Activated T-helper 1 cell treated with anti-CD3 and anti-CD28 coated beads, Interleukin-12 subunit alpha, Interleukin-12 subunit beta, Interleukin-2, Interleukin-4 antibody, amounts not matched to agents 30 ng/mL and 10 ng/mL and 1 ng/mL, durations not matched to agents 14 hours and 24 hours and 36 hours (primary cell): Measurements from ENCODE around the gene STK10. TPM values are rescaled to one million over a fixed set of nuclear protein-coding genes. Genes with fewer than 3 reads are reported as not detected.

Experiments used
- DNase-seq: peaks from one replicate; pipeline ENCODE4 v3.0.0; 2021; ENCODE audit warnings: low spot score
- H3K27ac Mint-ChIP-seq: one replicate; pipeline ENCODE4 v1.8.0; 2021; ENCODE audit warnings: mild to moderate bottlenecking, mixed read lengths
- H3K27me3 Mint-ChIP-seq: one replicate; pipeline ENCODE4 v1.8.0; 2022; ENCODE audit warnings: mild to moderate bottlenecking, moderate library complexity, mixed read lengths; ENCODE audit not compliant: insufficient read depth
- H3K36me3 Mint-ChIP-seq: one replicate; pipeline ENCODE4 v1.8.0; 2021; ENCODE audit warnings: low read depth, mixed read lengths
- H3K4me1 Mint-ChIP-seq: one replicate; pipeline ENCODE4 v1.8.0; 2021; ENCODE audit warnings: low read depth, mixed read lengths
- H3K4me3 Mint-ChIP-seq: one replicate; pipeline ENCODE4 v1.8.0; 2021; ENCODE audit warnings: mild to moderate bottlenecking, moderate library complexity, mixed read lengths
- H3K9me3 Mint-ChIP-seq: one replicate; pipeline ENCODE4 v1.8.0; 2021; ENCODE audit warnings: mixed read lengths
- intact Hi-C: fragments of 100-400 bp; cut with micrococcal nuclease; formaldehyde crosslinking; loops from one replicate; pipeline ENCODE4 v1.15.1; 2024
- total RNA-seq: library from RNA; stranded (reverse); gene quantifications from 2 replicates; pipeline ENCODE4 v1.2.3, GENCODE V29; 2022

STK10 gene
- total RNA-seq, 1 donor from 2014 or later = 91.9 TPM

DNA sequence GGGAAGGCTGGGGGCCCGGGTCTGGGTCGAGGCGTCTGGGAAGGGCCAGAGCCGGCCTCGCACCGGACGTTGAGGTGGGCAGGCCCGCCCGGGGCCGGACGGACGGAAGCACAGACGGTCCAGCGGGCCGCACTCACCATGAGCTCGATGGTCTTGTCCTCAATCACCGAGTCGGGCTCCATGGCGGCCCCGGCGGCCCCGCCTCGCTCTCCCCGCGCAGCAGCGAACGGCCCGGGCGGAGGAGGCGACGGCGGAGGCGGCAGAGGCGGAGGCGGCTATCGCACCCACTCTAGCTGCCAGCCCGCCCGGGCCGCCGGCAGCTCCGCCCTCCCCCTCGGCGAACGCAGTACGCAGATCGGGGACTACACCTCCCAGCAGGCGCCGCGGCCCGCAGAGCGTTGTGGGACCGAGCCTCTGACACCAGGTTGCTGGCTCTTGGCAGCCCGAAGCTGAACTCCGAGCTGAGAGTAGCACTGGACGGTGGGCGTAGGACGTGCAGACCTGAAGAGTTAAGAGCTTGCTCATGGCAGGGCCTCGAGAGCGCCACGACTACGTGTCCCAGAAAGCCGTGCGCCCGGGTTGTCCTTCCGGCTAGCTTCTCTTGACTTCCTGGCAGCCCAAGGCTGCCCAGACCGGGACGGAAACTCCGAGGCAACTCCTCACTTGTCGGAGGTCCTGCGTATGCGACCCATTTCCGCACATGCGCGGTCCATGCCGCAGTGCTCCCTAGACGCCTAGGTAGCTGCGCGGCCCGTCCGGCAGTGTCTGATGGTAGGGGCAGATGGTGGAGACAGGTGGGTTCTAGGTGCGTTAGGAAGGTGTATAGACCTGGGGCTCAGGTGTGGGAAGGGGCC is 181.5 kb downstream of the STK10 start, which contains the start of gene FBXW11:
TSS of gene FBXW11 (minus strand) at position 318 of the 854 bp plus-strand sequence. CDS start at position 182, 136 bp downstream.
- no peaks in the 10 kb centered on the region for H3K9me3 Mint-ChIP-seq
- peak within 1 kb of the TSS; percentile 95 for H3K4me3 Mint-ChIP-seq
- peaks cover 57% of the 10 kb centered on the region for H3K4me1 Mint-ChIP-seq
- peak; percentile 93 for DNase-seq
- no peaks in the 10 kb centered on the region for H3K27me3 Mint-ChIP-seq
- peak within 1 kb of the TSS; percentile 95 for H3K27ac Mint-ChIP-seq
- intact Hi-C loops = loop anchor here (1.0 to 10.0 kb wide), 16 partner anchors 28 to 1881 kb away; partner anchors contain the start of genes BOD1, CPEB4, CREBRF and DUSP1
- peaks cover 17% of the 10 kb centered on the region for H3K36me3 Mint-ChIP-seq

DNA sequence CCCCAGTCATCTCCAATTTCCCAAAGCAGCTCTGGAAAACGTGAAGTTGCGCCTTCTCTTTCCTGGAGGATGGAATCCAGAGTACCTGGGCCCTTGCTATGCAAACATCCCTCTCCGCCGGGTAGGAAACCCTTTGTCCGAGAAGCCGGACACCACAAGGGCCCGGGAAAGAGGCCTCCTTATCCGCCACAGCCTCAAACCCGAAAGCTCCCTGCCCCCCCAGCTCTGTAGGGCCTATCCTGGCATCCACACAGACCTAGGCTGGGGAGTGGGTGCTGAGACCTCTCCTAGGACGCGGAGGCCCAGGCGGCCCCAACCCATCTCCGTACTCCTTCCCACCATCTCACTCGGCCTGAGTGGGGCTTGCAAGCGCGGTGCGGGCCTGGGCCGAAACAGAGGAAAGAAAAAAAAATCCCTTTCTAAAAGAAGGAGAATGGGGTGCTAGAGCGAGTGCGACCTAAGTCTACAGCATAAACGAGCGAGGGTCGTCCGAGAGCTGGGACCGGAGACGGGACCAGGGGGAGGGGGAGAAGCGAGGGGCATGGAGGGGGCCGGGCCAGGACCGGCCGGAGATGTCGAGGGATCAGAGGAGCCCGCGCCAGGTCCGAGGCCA is 182.2 kb downstream of the STK10 start:
- H3K27me3 Mint-ChIP-seq = no peaks in the 10 kb centered on the region
- H3K27ac Mint-ChIP-seq = peak overlapping the region; percentile 95
- H3K9me3 Mint-ChIP-seq = no peaks in the 10 kb centered on the region
- H3K36me3 Mint-ChIP-seq = peaks cover 20% of the 10 kb centered on the region
- peak; percentile 12 for DNase-seq
- intact Hi-C loops = loop anchor here (1.0 to 10.0 kb wide), 14 partner anchors 21 to 1881 kb away; partner anchors contain the start of genes BOD1, CPEB4, CREBRF and DUSP1
- peaks cover 64% of the 10 kb centered on the region for H3K4me1 Mint-ChIP-seq
- peak overlapping the region; percentile 95 for H3K4me3 Mint-ChIP-seq

DNA sequence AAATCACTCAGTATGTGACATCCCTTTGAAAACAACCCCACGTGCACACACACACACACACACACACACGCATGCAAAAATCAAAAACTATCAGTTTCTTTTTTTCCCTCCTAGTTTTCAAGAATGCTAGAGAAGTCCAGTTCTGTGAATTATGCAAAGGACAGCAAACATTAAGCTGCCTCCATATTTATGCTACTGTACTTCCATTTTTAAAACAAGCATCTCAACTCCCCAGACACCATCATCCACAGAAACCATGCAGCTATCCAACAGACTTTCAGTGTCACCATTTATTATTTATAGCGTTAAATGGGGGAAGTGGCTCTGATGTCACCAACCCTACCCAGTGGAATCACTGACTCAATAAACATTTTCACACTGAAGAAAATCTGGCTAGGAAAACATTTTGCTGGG is 183.2 kb downstream of the STK10 start:
- peaks cover 72% of the 10 kb centered on the region for H3K4me1 Mint-ChIP-seq
- H3K4me3 Mint-ChIP-seq = peak overlapping the region; percentile 95
- peaks cover 24% of the 10 kb centered on the region for H3K36me3 Mint-ChIP-seq
- H3K27me3 Mint-ChIP-seq = no peaks in the 10 kb centered on the region
- H3K9me3 Mint-ChIP-seq = no peaks in the 10 kb centered on the region
- DNase-seq = no peak
- peak overlapping the region; percentile 95 for H3K27ac Mint-ChIP-seq
- intact Hi-C loops = loop anchor here (1.0 to 10.0 kb wide), 5 partner anchors 20 to 1882 kb away; partner anchors contain the start of genes BOD1, CPEB4 and LCP2

DNA sequence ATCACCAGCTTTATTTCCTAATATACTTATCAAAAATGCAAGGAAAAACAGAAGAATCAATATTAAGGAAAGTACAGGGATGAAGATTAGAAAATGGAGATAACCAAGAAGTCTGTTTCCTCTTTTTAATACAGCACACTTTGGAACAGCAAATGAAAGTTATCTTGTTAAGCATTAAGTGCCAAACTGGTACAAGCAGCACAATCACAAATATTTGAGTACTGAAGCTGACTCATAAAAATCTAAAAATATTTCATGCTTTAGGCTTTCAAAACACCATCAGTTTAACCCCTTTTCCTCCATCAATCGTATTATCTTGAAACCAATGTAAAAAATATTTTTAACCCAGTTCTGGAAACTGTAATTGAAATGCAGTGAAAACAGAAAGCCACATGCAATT is 184.3 kb downstream of the STK10 start:
- DNase-seq = no peak
- peak overlapping the region; percentile 61 for H3K4me3 Mint-ChIP-seq
- H3K27ac Mint-ChIP-seq = peak overlapping the region; percentile 59
- peaks cover 28% of the 10 kb centered on the region for H3K36me3 Mint-ChIP-seq
- peaks cover 81% of the 10 kb centered on the region for H3K4me1 Mint-ChIP-seq
- intact Hi-C loops = loop anchor here (10.0 kb wide), 2 partner anchors 1331 to 1709 kb away; partner anchors contain the start of gene LCP2
- no peaks in the 10 kb centered on the region for H3K27me3 Mint-ChIP-seq
- H3K9me3 Mint-ChIP-seq = no peaks in the 10 kb centered on the region

DNA sequence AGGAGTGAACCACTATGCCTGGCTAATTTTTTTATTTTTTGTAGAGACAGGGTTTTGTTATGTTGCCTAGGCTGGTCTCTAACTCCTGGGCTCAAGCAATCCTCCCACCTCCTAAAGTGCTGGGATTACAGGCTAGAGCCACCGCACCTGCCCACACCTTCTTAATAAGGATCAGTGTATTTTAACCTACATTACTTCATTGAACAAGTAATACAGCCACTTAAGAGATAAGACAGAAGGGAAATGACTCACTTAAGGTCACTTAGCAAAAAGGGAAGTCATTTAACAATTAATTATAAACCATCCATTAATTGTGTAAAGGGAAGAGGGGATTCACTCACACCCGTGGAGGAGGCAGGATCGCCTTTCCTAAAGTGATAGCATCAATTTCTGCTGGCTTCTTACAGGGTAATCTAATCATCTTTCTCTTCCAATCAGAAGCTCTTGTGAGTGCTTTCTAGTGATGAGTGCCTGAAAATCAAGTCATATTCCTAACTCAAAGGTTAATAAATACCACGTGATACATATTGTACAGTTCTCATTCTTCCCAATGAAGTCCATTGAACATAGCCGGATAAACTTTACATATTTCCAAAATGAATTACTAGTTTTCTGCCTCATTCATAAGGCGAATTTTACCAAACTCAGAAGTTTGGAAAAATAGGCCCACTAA is 185.0 kb downstream of the STK10 start:
- Mint-ChIP-seq H3K27me3 (no peaks in the 10 kb centered on the region), H3K4me3 (no peak overlapping the region), H3K9me3 (no peaks in the 10 kb centered on the region), H3K36me3 (peaks cover 28% of the 10 kb centered on the region), H3K4me1 (peaks cover 75% of the 10 kb centered on the region), H3K27ac (peak overlapping the region; percentile 37)
- intact Hi-C loops = loop anchor here (10.0 kb wide), 2 partner anchors 1332 to 1708 kb away; partner anchors contain the start of gene LCP2
- DNase-seq = no peak

DNA sequence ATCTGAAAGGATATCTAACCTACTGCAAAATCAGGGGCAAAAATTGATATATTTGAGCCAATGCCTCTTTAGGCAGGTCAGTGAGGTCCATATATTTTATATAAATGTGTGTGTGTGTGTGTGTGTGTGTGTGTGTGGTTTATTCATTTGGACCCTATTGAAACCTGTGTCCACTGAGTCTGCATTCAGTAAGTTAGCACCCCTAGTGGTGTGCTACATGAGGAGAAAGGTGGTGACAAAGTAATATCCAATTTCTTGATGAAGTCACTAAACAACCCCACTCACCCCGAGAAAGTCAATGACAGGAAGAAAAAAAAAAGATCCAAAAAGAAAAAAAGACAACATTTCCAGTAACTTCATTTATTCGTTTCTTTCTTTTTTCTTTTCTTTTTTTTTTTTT is 185.7 kb downstream of the STK10 start:
- no peak overlapping the region for H3K27ac Mint-ChIP-seq
- peaks cover 75% of the 10 kb centered on the region for H3K4me1 Mint-ChIP-seq
- no peak for DNase-seq
- H3K36me3 Mint-ChIP-seq = peaks cover 30% of the 10 kb centered on the region
- no peaks in the 10 kb centered on the region for H3K9me3 Mint-ChIP-seq
- H3K4me3 Mint-ChIP-seq = no peak overlapping the region
- no peaks in the 10 kb centered on the region for H3K27me3 Mint-ChIP-seq
- intact Hi-C loops = loop anchor here (10.0 kb wide), 2 partner anchors 1332 to 1708 kb away; partner anchors contain the start of gene LCP2

DNA sequence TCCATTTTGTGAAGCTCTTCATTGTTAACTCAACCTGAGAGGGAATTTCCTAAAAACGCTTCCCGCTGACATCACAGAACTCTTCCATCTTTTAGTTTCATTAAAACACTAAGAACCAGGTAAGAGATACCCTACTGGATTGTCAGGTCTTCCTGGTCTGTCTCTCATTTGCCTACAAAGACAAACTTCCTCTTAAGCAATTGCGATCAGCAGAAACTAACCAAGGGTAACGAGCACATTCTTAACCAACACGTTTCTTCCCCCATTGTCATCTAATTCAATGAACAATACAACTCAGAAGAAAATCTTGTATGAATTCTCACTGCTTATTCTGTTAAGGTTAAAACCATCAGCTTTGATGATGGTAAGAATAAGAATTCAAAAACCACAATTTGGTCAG is 188.1 kb downstream of the STK10 start:
- intact Hi-C loops = loop anchor here (1.0 to 10.0 kb wide), 3 partner anchors 11 to 1705 kb away; partner anchors contain the start of gene LCP2
- Mint-ChIP-seq H3K27ac (no peak overlapping the region), H3K4me3 (no peak overlapping the region), H3K9me3 (no peaks in the 10 kb centered on the region), H3K36me3 (peaks cover 23% of the 10 kb centered on the region), H3K4me1 (peaks cover 69% of the 10 kb centered on the region), H3K27me3 (no peaks in the 10 kb centered on the region)
- DNase-seq = no peak

DNA sequence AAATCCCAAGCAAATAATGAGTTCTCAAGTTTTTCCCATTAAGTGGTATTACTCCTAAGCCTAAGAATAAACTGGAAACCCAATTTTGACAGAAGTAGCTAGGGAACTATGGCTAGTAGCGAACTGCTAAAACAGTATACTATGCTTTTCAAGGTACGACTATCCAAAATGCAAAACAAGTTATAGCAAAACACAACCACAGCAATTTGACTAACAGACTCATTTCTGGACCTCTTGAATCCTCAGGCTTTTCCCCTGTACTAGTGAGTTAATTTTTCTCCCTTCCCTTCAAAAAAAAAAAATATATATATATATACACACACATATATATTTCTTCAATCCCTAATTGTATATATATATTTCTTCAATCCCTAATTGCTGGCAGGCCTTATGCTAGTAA is 188.9 kb downstream of the STK10 start:
- Mint-ChIP-seq H3K27me3 (no peaks in the 10 kb centered on the region), H3K4me3 (no peak overlapping the region), H3K4me1 (peaks cover 66% of the 10 kb centered on the region), H3K36me3 (peaks cover 22% of the 10 kb centered on the region), H3K27ac (no peak overlapping the region), H3K9me3 (no peaks in the 10 kb centered on the region)
- intact Hi-C loops = loop anchor here (1.0 kb wide), 1 partner anchor 10 kb away; no protein-coding TSS in a partner anchor
- no peak for DNase-seq

DNA sequence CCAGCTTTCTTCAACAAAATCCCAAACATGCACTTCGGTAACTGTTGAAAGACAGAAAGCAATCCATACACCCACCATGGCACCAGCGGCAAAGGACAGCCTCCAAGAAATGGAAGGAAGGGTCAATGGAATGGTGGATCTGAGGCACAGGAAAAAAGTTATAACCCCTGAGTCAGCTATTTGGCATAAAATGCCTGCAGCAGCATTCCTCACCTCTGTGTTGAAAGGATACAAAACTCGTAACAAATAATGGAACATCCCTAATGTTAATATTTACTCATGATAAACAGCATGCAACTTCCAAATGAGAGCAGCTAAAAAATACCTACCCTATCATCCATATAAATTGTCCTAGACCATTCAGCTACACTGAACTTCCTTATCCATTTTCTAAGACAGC is 191.0 kb downstream of the STK10 start:
- intact Hi-C loops = no loop called here
- H3K27ac Mint-ChIP-seq = no peak overlapping the region
- DNase-seq = no peak
- peaks cover 25% of the 10 kb centered on the region for H3K36me3 Mint-ChIP-seq
- H3K9me3 Mint-ChIP-seq = no peaks in the 10 kb centered on the region
- H3K4me3 Mint-ChIP-seq = no peak overlapping the region
- H3K4me1 Mint-ChIP-seq = peaks cover 47% of the 10 kb centered on the region
- no peaks in the 10 kb centered on the region for H3K27me3 Mint-ChIP-seq

DNA sequence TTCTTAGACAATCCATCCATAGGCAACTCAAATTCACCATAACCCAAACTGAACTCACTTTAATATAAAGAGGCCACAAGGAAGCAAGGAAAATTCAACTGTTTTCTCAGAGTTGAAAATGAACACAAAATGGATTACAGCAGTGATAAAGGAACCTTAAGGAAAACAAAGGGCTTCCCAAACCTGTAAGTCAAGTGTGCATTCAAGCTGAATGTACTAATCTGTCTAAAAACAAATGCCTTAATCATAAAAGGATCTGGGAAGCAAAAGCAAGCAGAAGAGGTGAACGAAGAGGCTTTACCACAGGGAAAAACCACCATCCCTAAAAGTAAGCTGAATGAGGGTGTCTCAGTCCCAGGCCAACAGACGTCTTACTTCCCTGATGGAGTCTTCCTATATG is 195.2 kb downstream of the STK10 start:
- Mint-ChIP-seq H3K36me3 (peaks cover 32% of the 10 kb centered on the region), H3K4me1 (peaks cover 36% of the 10 kb centered on the region), H3K27me3 (no peaks in the 10 kb centered on the region), H3K27ac (no peak overlapping the region), H3K4me3 (no peak overlapping the region), H3K9me3 (no peaks in the 10 kb centered on the region)
- intact Hi-C loops = no loop called here
- no peak for DNase-seq

DNA sequence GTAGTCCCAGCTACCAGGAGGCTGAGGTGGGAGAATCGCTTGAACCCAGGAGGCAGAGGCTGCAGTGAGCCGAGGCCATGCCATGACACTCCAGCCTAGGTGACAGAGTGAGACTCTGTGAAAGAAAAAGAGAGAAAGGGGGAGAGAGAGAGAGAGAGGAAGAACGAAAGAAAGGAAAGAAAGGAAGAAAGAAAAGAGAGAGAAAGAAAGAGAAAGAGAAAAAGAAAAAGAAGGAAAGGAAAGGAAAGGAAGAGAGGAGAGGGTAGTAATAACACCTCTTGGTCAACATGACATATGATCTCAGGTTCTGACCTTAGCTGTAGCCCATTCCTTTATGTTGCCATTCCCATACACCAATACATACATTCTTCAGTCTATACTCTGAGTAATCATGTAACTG is 195.7 kb downstream of the STK10 start:
- no peaks in the 10 kb centered on the region for H3K27me3 Mint-ChIP-seq
- H3K9me3 Mint-ChIP-seq = no peaks in the 10 kb centered on the region
- no peak overlapping the region for H3K4me3 Mint-ChIP-seq
- H3K4me1 Mint-ChIP-seq = peaks cover 33% of the 10 kb centered on the region
- no peak for DNase-seq
- no peak overlapping the region for H3K27ac Mint-ChIP-seq
- peaks cover 33% of the 10 kb centered on the region for H3K36me3 Mint-ChIP-seq
- intact Hi-C loops = no loop called here
